Nephron (organoid): ENCODE results near the gene DDX17.

Experiments used
- H3K27ac Mint-ChIP-seq, 3 experiments: 2 replicates each; pipeline ENCODE4 v1.8.0; 2020; ENCODE audit warnings: mixed read lengths in 3 of 3, mild to moderate bottlenecking in 2 of 3, moderate library complexity in 1 of 3
- H3K27me3 Mint-ChIP-seq: 2 replicates; pipeline ENCODE4 v1.8.0; 2021; ENCODE audit warnings: low read depth, mild to moderate bottlenecking, moderate library complexity, mixed read lengths
- H3K36me3 Mint-ChIP-seq: 2 replicates; pipeline ENCODE4 v1.8.0; 2020; ENCODE audit warnings: low read depth, mixed read lengths
- H3K4me1 Mint-ChIP-seq: 2 replicates; pipeline ENCODE4 v1.8.0; 2020; ENCODE audit warnings: mixed read lengths
- H3K4me3 Mint-ChIP-seq, 3 experiments: 2 replicates each; pipeline ENCODE4 v1.8.0; 2020; ENCODE audit warnings: mild to moderate bottlenecking in 3 of 3, mixed read lengths in 3 of 3, moderate library complexity in 2 of 3
- H3K9me3 Mint-ChIP-seq: 2 replicates; pipeline ENCODE4 v1.8.0; 2020; ENCODE audit warnings: mixed read lengths
- TF ChIP-seq, protein P1 (sequence below), 3 experiments: fragments of 200-600 bp; sonication (generic); IDR thresholded peaks; one replicate each; pipeline ENCODE4 v1.5.0; 2021; ENCODE audit warnings: antibody characterized with exemption in 3 of 3; ENCODE audit not compliant: unreplicated experiment in 3 of 3

Gene DDX17

DNA sequence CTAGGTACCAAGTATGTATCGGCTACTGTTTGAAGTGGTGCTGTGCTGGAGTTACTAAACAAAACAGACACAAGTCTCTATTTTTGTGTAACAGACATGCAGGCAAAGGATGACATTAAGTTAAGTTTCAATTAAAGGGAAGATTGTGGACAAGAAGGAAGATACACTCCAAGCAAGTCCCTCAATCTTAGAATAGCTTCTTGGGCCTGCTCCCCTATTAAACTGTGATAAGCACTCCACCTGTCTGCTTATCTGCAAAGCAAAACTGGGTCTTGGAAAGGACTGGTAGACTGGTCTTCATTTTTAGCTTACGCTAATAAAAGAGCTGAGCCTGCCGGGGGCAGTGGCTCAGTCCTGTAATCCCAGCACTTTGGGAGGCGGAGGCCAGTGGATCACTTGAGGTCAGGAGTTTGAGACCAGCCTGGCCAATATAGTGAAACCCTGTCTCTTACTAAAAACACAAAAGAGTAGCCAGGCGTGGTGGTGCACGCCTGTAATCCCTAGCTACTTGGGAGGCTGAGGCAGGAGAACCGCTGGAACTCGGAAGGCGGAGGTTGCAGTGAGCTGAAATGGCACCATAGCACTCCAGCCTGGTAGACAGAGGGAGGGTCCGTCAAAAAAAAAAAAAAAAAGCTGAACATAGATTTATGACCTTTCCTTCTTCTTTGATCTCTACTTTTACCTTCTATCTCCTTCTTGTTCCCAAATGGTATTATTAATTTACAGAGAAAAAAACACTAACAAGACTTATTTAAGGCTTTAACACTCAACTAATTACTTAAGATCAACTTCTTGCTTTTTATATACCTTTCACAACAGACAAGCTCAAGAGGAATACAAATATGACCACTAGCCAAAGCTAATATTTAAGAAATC lies 4.1 kb downstream of the DDX17 start:
- TF ChIP-seq, protein P1, sequence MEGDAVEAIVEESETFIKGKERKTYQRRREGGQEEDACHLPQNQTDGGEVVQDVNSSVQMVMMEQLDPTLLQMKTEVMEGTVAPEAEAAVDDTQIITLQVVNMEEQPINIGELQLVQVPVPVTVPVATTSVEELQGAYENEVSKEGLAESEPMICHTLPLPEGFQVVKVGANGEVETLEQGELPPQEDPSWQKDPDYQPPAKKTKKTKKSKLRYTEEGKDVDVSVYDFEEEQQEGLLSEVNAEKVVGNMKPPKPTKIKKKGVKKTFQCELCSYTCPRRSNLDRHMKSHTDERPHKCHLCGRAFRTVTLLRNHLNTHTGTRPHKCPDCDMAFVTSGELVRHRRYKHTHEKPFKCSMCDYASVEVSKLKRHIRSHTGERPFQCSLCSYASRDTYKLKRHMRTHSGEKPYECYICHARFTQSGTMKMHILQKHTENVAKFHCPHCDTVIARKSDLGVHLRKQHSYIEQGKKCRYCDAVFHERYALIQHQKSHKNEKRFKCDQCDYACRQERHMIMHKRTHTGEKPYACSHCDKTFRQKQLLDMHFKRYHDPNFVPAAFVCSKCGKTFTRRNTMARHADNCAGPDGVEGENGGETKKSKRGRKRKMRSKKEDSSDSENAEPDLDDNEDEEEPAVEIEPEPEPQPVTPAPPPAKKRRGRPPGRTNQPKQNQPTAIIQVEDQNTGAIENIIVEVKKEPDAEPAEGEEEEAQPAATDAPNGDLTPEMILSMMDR (IDR thresholded peaks at IDR 0.05; ENCODE audit: unreplicated experiment in 3 of 3) = no peak
- peaks cover 78% of the 10 kb centered on the region for H3K36me3 Mint-ChIP-seq
- no peaks in the 10 kb centered on the region for H3K27me3 Mint-ChIP-seq
- H3K4me3 Mint-ChIP-seq = peak overlapping the region; percentile 95 to 98 (median 95)
- H3K4me1 Mint-ChIP-seq = peaks cover 44% of the 10 kb centered on the region
- H3K9me3 Mint-ChIP-seq = no peaks in the 10 kb centered on the region
- H3K27ac Mint-ChIP-seq = peak overlapping the region; percentile 30 to 100 (median 91)

DNA sequence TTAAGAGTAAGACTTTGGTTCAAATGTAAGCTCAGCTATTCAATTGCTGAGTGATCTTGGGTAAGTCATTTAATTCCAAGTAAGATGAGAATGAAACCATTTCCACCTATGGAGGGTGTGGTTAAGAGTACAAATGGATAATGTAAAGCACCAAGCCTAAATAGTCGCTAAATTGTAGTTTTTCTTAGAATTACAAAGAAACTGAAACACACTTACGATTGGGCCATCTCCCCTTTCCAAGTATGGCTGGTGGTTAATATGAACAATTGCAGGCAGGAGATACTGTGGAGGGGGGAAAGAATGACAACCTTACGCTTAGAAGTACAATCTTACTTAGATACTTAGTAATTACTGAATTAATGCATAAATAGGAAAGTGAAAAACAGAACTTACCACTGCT lies 8.2 kb downstream of the DDX17 start:
- TF ChIP-seq, protein P1 (IDR thresholded peaks at IDR 0.05; ENCODE audit: unreplicated experiment in 3 of 3) = no peak
- peaks cover 23% of the 10 kb centered on the region for H3K4me1 Mint-ChIP-seq
- H3K36me3 Mint-ChIP-seq = peaks cover 91% of the 10 kb centered on the region
- no peak overlapping the region for H3K27ac Mint-ChIP-seq
- no peaks in the 10 kb centered on the region for H3K27me3 Mint-ChIP-seq
- no peak overlapping the region for H3K4me3 Mint-ChIP-seq
- no peaks in the 10 kb centered on the region for H3K9me3 Mint-ChIP-seq

DNA sequence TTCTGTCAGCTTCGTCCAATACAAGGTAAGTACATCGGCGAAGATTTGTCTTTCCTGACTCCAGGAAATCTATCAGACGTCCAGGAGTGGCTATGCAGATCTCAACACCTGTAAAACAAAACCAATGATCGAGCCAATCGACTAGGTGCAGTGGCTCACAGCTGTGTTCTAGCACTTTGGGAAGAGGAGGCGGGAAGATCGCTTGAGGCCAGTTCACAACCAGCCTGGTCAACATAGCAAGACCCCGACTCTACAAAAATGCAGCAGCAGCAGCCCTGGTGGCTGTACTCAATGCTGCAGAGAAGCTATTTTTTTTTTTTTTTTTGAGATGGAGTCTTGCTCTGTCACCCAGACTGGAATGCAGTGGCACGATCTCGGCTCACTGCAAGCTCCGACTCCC lies 11.2 kb downstream of the DDX17 start:
- H3K4me3 Mint-ChIP-seq = no peak overlapping the region
- H3K36me3 Mint-ChIP-seq = peaks cover 87% of the 10 kb centered on the region
- H3K27me3 Mint-ChIP-seq = no peaks in the 10 kb centered on the region
- H3K9me3 Mint-ChIP-seq = no peaks in the 10 kb centered on the region
- no peak overlapping the region for H3K27ac Mint-ChIP-seq
- H3K4me1 Mint-ChIP-seq = peaks cover 9% of the 10 kb centered on the region
- TF ChIP-seq, protein P1 (IDR thresholded peaks at IDR 0.05; ENCODE audit: unreplicated experiment in 3 of 3) = no peak

GRCh38 chr22:38494498-38494897 lies 11.6 kb downstream of the DDX17 start:
- no peak overlapping the region for H3K4me3 Mint-ChIP-seq
- peaks cover 87% of the 10 kb centered on the region for H3K36me3 Mint-ChIP-seq
- H3K27me3 Mint-ChIP-seq = no peaks in the 10 kb centered on the region
- H3K27ac Mint-ChIP-seq = no peak overlapping the region
- peaks cover 12% of the 10 kb centered on the region for H3K4me1 Mint-ChIP-seq
- no peaks in the 10 kb centered on the region for H3K9me3 Mint-ChIP-seq
- TF ChIP-seq, protein P1 (IDR thresholded peaks at IDR 0.05; ENCODE audit: unreplicated experiment in 3 of 3) = no peak

DNA sequence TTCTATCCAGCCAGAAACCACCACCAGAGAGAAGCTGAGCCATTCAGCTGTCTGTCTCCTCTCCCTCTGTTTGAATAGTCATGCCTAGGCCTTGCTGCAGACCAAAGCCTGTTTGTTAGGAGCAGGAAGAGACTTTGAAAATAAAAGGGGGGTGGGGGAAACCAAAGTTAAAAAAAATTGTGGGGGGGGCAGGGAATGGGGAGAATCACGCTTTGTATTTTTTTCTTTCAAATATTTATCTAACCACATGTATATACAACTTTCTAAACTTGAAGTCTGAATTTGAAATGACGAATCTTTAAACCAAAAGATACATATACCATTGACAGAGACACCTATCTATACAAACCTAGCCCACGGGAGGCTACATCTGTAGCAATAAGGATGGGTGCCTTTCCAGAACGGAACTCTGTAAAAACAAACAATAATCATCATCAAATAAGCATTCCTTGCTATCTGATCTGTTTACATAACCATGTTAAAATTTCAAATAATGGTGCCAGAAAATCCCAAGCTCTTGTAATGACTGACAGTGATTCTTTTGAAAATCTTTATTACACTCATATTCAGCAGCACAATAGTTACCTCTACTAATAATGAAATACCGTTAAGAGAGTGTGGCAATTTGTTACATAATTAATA lies 14.3 kb downstream of the DDX17 start:
- TF ChIP-seq, protein P1 (IDR thresholded peaks at IDR 0.05; ENCODE audit: unreplicated experiment in 3 of 3) = no peak
- Mint-ChIP-seq H3K27ac (peak overlapping the region in 2 of 3 experiments; percentile 9 to 33), H3K27me3 (no peaks in the 10 kb centered on the region), H3K36me3 (peaks cover 85% of the 10 kb centered on the region), H3K4me1 (peaks cover 22% of the 10 kb centered on the region), H3K9me3 (no peaks in the 10 kb centered on the region), H3K4me3 (no peak overlapping the region)
